IMR-90 (cell line): ENCODE measurements around the gene NDUFAB1. TPM values are rescaled to one million over a fixed set of nuclear protein-coding genes. Genes with fewer than 3 reads are reported as not detected.

Source experiments
- ATAC-seq: fragments of 200-7000 bp; cut with Tn5 transposase; 2 replicates; pipeline ENCODE4 v1.9.1; 2020; ENCODE audit warnings: low read depth, mild to moderate bottlenecking, moderate library complexity
- BruUV-seq: library from RNA; stranded (reverse); fragments of 400-500 nt; replicated peaks from 2 replicates; lab custom pipeline; 2021; lab: Mats Ljungman, UMichigan
- CTCF ChIA-PET: fragments of 300-600 bp; formaldehyde crosslinking; extraction: SDS; loops from one replicate; lab custom pipeline; 2021; ENCODE audit warnings: antibody characterized with exemption; lab: Yijun Ruan, JAX
- POLR2A ChIA-PET: fragments of 300-600 bp; sonication (Branson Sonifier 250); formaldehyde crosslinking; loops from one replicate; lab custom pipeline; 2022; ENCODE audit warnings: antibody characterized with exemption; ENCODE audit not compliant: unreplicated experiment; lab: Charles Lee
- DNase-seq: peaks from one replicate; pipeline ENCODE4 v3.0.0; 2013
- H2AFZ ChIP-seq: replicated peaks from 2 replicates; pipeline ENCODE3; 2013; ENCODE audit warnings: low read length, mild to moderate bottlenecking; ENCODE audit not compliant: poor library complexity
- H2AK5ac ChIP-seq: 2 replicates; pipeline ENCODE4 v1.6.1; 2013; ENCODE audit warnings: low read depth, low read length, inconsistent platforms
- H2AK9ac ChIP-seq: replicated peaks from 2 replicates; pipeline ENCODE3; 2013; ENCODE audit warnings: mild to moderate bottlenecking, low read depth, low read length, moderate library complexity; ENCODE audit not compliant: poor library complexity
- H2BK120ac ChIP-seq: 2 replicates; pipeline ENCODE4 v1.6.1; 2013; ENCODE audit warnings: low read depth, low read length, inconsistent platforms
- H2BK15ac ChIP-seq: 3 replicates; pipeline ENCODE4 v1.6.1; 2013; ENCODE audit warnings: low read depth, low read length, inconsistent platforms
- H2BK20ac ChIP-seq: 2 replicates; pipeline ENCODE4 v1.6.1; 2013; ENCODE audit warnings: low read depth, mild to moderate bottlenecking, inconsistent platforms, low read length, moderate library complexity
- H2BK5ac ChIP-seq: 2 replicates; pipeline ENCODE4 v1.6.1; 2013; ENCODE audit warnings: mild to moderate bottlenecking, low read depth, low read length, inconsistent platforms; ENCODE audit not compliant: poor library complexity, severe bottlenecking
- H3K14ac ChIP-seq: replicated peaks from 2 replicates; pipeline ENCODE4 v1.6.1; 2013; ENCODE audit warnings: low read depth, low read length, inconsistent platforms
- H3K18ac ChIP-seq: 2 replicates; pipeline ENCODE4 v1.6.1; 2013; ENCODE audit warnings: low read depth, low read length, control low read depth
- H3K23ac ChIP-seq: 2 replicates; pipeline ENCODE4 v1.6.1; 2013; ENCODE audit warnings: low read depth, low read length, inconsistent platforms
- H3K27ac ChIP-seq: 2 replicates; pipeline ENCODE4 v1.5.1; 2013; ENCODE audit warnings: mild to moderate bottlenecking, control low read depth, low read length; ENCODE audit not compliant: insufficient read depth
- H3K27me3 ChIP-seq: 2 replicates; pipeline ENCODE4 v1.6.1; 2013; ENCODE audit warnings: low read length; ENCODE audit not compliant: control insufficient read depth, insufficient read depth
- H3K36me3 ChIP-seq: 2 replicates; pipeline ENCODE4 v1.6.1; 2013; ENCODE audit warnings: low read length, mixed read lengths; ENCODE audit not compliant: control insufficient read depth, insufficient read depth
- H3K4ac ChIP-seq: 2 replicates; pipeline ENCODE4 v1.6.1; 2013; ENCODE audit warnings: low read depth, low read length, inconsistent platforms
- H3K4me1 ChIP-seq: 2 replicates; pipeline ENCODE4 v1.6.1; 2013; ENCODE audit warnings: low read length, mixed read lengths; ENCODE audit not compliant: control insufficient read depth, insufficient read depth
- H3K4me2 ChIP-seq: 2 replicates; pipeline ENCODE4 v1.6.1; 2013; ENCODE audit warnings: low read depth, mild to moderate bottlenecking, control low read depth, low read length, moderate library complexity
- H3K4me3 ChIP-seq: 2 replicates; pipeline ENCODE4 v1.5.1; 2013; ENCODE audit warnings: low read depth, mild to moderate bottlenecking, control low read depth, low read length, moderate library complexity; ENCODE audit not compliant: insufficient read depth
- H3K56ac ChIP-seq: 2 replicates; pipeline ENCODE4 v1.6.1; 2013; ENCODE audit warnings: low read length, inconsistent platforms; ENCODE audit not compliant: insufficient read depth; ENCODE audit errors: extremely low read depth
- H3K79me1 ChIP-seq, 2 experiments: 2 replicates each; pipeline ENCODE4 v1.6.1; 2013; ENCODE audit warnings: low read length in 2 of 2, inconsistent platforms in 1 of 2, low read depth in 1 of 2
- H3K9ac ChIP-seq: 2 replicates; pipeline ENCODE4 v1.6.1; 2013; ENCODE audit warnings: low read depth, low read length, control low read depth
- H3K9me1 ChIP-seq: 2 replicates; pipeline ENCODE4 v1.6.1; 2013; ENCODE audit warnings: low read length, inconsistent platforms; ENCODE audit not compliant: insufficient read depth
- H3K9me3 ChIP-seq: 2 replicates; pipeline ENCODE4 v1.6.1; 2013; ENCODE audit warnings: low read length; ENCODE audit not compliant: control insufficient read depth, insufficient read depth
- H4K20me1 ChIP-seq: 2 replicates; pipeline ENCODE4 v1.6.1; 2013; ENCODE audit warnings: low read length, inconsistent platforms; ENCODE audit not compliant: insufficient read depth
- H4K5ac ChIP-seq: 2 replicates; pipeline ENCODE4 v1.6.1; 2013; ENCODE audit warnings: mild to moderate bottlenecking, low read depth, low read length, control low read depth
- H4K8ac ChIP-seq, 2 experiments: 2 replicates each; pipeline ENCODE4 v1.6.1; 2013; ENCODE audit warnings: low read depth in 2 of 2, low read length in 2 of 2, control low read depth in 1 of 2, inconsistent platforms in 1 of 2
- H4K91ac ChIP-seq: 2 replicates; pipeline ENCODE4 v1.6.1; 2013; ENCODE audit warnings: low read depth, low read length, inconsistent platforms; ENCODE audit not compliant: insufficient read depth
- BHLHE40 ChIP-seq: fragments of 150-350 bp; IDR thresholded peaks from 2 replicates; pipeline ENCODE4 v1.6.1; 2016; ENCODE audit warnings: mild to moderate bottlenecking, low read depth, low read length
- CEBPB ChIP-seq: IDR thresholded peaks from 2 replicates; pipeline ENCODE4 v1.6.1; 2012; ENCODE audit warnings: low read depth, low read length, improper control_type of control experiment
- CHD1 ChIP-seq: IDR thresholded peaks from 2 replicates; pipeline ENCODE4 v1.6.1; 2012; ENCODE audit warnings: low read depth, low read length, improper control_type of control experiment
- ELK1 ChIP-seq: fragments of 150-350 bp; IDR thresholded peaks from 2 replicates; pipeline ENCODE4 v1.6.1; 2016; ENCODE audit warnings: low read depth, mild to moderate bottlenecking, low read length, moderate library complexity, borderline replicate concordance
- FOS ChIP-seq: fragments of 150-350 bp; IDR thresholded peaks from 2 replicates; pipeline ENCODE4 v1.6.1; 2016; ENCODE audit warnings: low read depth, low read length
- MAFK ChIP-seq: IDR thresholded peaks from 2 replicates; pipeline ENCODE4 v1.6.1; 2012; ENCODE audit warnings: low read depth, low read length, improper control_type of control experiment
- MAZ ChIP-seq: IDR thresholded peaks from 2 replicates; pipeline ENCODE4 v1.6.1; 2012; ENCODE audit warnings: low read depth, mild to moderate bottlenecking, low read length, improper control_type of control experiment, moderate library complexity, borderline replicate concordance
- NFE2L2 ChIP-seq: fragments of 150-350 bp; IDR thresholded peaks from 2 replicates; pipeline ENCODE4 v1.6.1; 2016; ENCODE audit warnings: low read depth, mild to moderate bottlenecking, low read length
- POLR2A ChIP-seq: IDR thresholded peaks from 2 replicates; pipeline ENCODE4 v1.6.1; 2012; ENCODE audit warnings: mild to moderate bottlenecking, low read depth, low read length
- RAD21 ChIP-seq: IDR thresholded peaks from 2 replicates; pipeline ENCODE4 v1.6.1; 2012; ENCODE audit warnings: low read length, improper control_type of control experiment
- RCOR1 ChIP-seq: IDR thresholded peaks from 2 replicates; pipeline ENCODE4 v1.6.1; 2012; ENCODE audit warnings: mild to moderate bottlenecking, low read length, improper control_type of control experiment; ENCODE audit not compliant: insufficient replicate concordance
- RFX5 ChIP-seq: IDR thresholded peaks from 2 replicates; pipeline ENCODE4 v1.8.0; 2012; ENCODE audit warnings: low read depth, mild to moderate bottlenecking, low read length, moderate library complexity
- SMC3 ChIP-seq: fragments of 150-350 bp; IDR thresholded peaks from 2 replicates; pipeline ENCODE4 v1.6.1; 2016; ENCODE audit warnings: low read depth, mild to moderate bottlenecking, antibody characterized with exemption, low read length, moderate library complexity
- WGBS, 2 experiments: methylation state at CpG; one replicate each; pipeline versions ENCODE4 v1.1.5 to v1.1.7; 2013; ENCODE audit warnings: missing lambda C conversion rate in 2 of 2; ENCODE audit not compliant: insufficient read length in 1 of 2; ENCODE audit errors: extremely low coverage in 2 of 2; 5-methylcytosine and 5-hydroxymethylcytosine counted together
- dilution Hi-C: fragments of 300-500 bp; cut with HindIII; formaldehyde crosslinking; loops from one replicate; pipeline ENCODE4 v1.14.3; 2018; ENCODE audit warnings: low sequenced_read_pairs; ENCODE audit not compliant: unreplicated experiment
- in situ Hi-C: fragments of 300-500 bp; cut with MboI; formaldehyde crosslinking; loops from 3 replicates; pipeline ENCODE4 v1.14.3; 2019; ENCODE audit warnings: low sequenced_read_pairs, inconsistent platforms, mixed read lengths
- intact Hi-C: fragments of 100-400 bp; cut with micrococcal nuclease; formaldehyde crosslinking; loops from 2 replicates; pipeline ENCODE4 v1.10.0; 2022
- polyA plus RNA-seq, 3 experiments: library from polyadenylated mRNA; depleted of rRNA; stranded (reverse); fragments of >200 nt; gene quantifications; 2 replicates each; pipeline ENCODE4 v1.2.3, GENCODE V29; 2012; ENCODE audit warnings: low replicate concordance in 1 of 3
- total RNA-seq: library from RNA; depleted of rRNA; stranded (reverse); fragments of >200 nt; gene quantifications from 2 replicates; pipeline ENCODE4 v1.2.3, GENCODE V29; 2012
- TF ChIP-seq, protein P1 (sequence below): fragments of 150-350 bp; IDR thresholded peaks from 2 replicates; pipeline ENCODE4 v1.6.1; 2017; ENCODE audit warnings: mild to moderate bottlenecking, antibody characterized with exemption, low read length, low read depth
- TF ChIP-seq, protein P2 (sequence below): conservative IDR thresholded peaks from 2 replicates; pipeline ENCODE4 v1.5.1; 2012; ENCODE audit warnings: mild to moderate bottlenecking, low read depth, low read length, improper control_type of control experiment

NDUFAB1 gene
- total and polyA plus RNA-seq, 2 of the 4 experiments (the other 2 are of a cell fraction), result 117 to 146 TPM

DNA sequence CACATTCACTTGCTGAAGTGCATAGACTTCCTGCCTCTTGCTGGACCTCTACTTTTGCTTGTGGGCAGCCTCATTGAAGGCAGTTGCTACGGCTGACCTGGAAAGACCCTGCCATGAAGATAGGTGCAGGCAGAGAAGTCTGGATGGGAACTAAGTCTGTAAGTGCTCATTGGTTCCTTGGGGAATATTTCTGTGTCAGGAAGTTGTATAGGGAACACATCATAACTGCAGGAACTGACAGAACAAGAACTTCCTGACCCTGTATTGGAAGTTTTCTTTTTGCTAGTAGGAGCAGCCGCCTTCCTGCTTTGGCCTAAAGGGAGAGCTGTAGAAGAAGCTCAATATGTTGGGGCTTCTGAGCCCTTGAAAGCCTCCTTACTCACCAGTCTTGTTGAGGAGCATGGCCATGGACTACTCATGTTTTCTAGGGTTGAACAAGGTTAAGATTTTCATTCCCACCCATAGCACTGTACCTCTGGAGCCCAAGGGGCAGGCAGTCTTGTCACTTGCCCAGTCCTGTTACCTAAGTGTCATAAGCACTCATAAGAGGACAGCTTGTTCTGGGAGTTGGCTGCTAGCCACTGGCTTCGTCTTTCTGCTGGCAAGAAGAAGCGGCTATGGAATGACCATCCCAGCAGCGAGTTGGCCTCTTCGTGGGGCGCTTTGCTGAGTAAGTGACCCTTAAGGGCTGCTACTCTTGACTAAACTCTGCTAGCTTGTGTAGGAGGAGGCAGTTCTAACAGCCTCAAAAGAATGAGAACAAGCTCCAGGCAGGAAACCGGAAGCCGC is 31.3 kb downstream of the NDUFAB1 start:
- H3K9me3 ChIP-seq, result no peaks in the 10 kb centered on the region
- H4K20me1 ChIP-seq, result peaks cover 14% of the 10 kb centered on the region; the same call in 1 of the 2 replicates
- no peak overlapping the region for H4K91ac ChIP-seq
- H2AK5ac ChIP-seq, result no peak overlapping the region
- no peak overlapping the region for H4K5ac ChIP-seq
- H3K9me1 ChIP-seq, result peaks cover 3% of the 10 kb centered on the region; the same call in 1 of the 2 replicates
- DNase-seq, result no peak
- H2BK5ac ChIP-seq, result no peak overlapping the region
- in situ Hi-C loops, result no loop called here
- H2BK20ac ChIP-seq, result no peak overlapping the region
- no peak overlapping the region for H4K8ac ChIP-seq
- ATAC-seq, result no peak
- peaks cover 42 to 46% of the 10 kb centered on the region in 2 experiments for H3K79me1 ChIP-seq
- H3K4me3 ChIP-seq, result no peak overlapping the region
- no peak overlapping the region for H3K14ac ChIP-seq
- H3K4me1 ChIP-seq, result no peaks in the 10 kb centered on the region
- no peaks in the 10 kb centered on the region for H3K27me3 ChIP-seq
- intact Hi-C loops, result no loop called here
- no peak overlapping the region for H3K4me2 ChIP-seq
- peaks cover 79% of the 10 kb centered on the region for H3K36me3 ChIP-seq
- H2BK120ac ChIP-seq, result no peak overlapping the region
- ChIA-PET POLR2A (no interaction called here), CTCF (no interaction called here)
- H3K18ac ChIP-seq, result no peak overlapping the region
- H3K56ac ChIP-seq, result no peak overlapping the region
- no TSS peak for BruUV-seq
- no peak overlapping the region for H2AFZ ChIP-seq
- H3K23ac ChIP-seq, result no peak overlapping the region
- H3K27ac ChIP-seq, result no peak overlapping the region
- 100% methylated on average over 1 of the region's 9 CpGs; no CpG with 5 or more reads in 1 of the 2 experiments for WGBS, 2 experiments
- H3K4ac ChIP-seq, result no peak overlapping the region
- H2BK15ac ChIP-seq, result no peak overlapping the region
- no peak overlapping the region for H2AK9ac ChIP-seq
- dilution Hi-C loops, result no loop called here
- no peak overlapping the region for H3K9ac ChIP-seq
- no peak for TF ChIP-seq CHD1
- no peak for TF ChIP-seq RAD21
- no peak for TF ChIP-seq ELK1
- no peak for TF ChIP-seq MAFK
- no peak for TF ChIP-seq SMC3
- TF ChIP-seq, protein P1, sequence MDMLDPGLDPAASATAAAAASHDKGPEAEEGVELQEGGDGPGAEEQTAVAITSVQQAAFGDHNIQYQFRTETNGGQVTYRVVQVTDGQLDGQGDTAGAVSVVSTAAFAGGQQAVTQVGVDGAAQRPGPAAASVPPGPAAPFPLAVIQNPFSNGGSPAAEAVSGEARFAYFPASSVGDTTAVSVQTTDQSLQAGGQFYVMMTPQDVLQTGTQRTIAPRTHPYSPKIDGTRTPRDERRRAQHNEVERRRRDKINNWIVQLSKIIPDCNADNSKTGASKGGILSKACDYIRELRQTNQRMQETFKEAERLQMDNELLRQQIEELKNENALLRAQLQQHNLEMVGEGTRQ, result no peak
- TF ChIP-seq RFX5, result no peak
- no peak for TF ChIP-seq POLR2A
- no peak for TF ChIP-seq NFE2L2
- no peak for TF ChIP-seq MAZ
- TF ChIP-seq, protein P2, sequence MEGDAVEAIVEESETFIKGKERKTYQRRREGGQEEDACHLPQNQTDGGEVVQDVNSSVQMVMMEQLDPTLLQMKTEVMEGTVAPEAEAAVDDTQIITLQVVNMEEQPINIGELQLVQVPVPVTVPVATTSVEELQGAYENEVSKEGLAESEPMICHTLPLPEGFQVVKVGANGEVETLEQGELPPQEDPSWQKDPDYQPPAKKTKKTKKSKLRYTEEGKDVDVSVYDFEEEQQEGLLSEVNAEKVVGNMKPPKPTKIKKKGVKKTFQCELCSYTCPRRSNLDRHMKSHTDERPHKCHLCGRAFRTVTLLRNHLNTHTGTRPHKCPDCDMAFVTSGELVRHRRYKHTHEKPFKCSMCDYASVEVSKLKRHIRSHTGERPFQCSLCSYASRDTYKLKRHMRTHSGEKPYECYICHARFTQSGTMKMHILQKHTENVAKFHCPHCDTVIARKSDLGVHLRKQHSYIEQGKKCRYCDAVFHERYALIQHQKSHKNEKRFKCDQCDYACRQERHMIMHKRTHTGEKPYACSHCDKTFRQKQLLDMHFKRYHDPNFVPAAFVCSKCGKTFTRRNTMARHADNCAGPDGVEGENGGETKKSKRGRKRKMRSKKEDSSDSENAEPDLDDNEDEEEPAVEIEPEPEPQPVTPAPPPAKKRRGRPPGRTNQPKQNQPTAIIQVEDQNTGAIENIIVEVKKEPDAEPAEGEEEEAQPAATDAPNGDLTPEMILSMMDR, result no peak
- no peak for TF ChIP-seq CEBPB
- TF ChIP-seq RCOR1, result no peak
- TF ChIP-seq FOS, result no peak
- no peak for TF ChIP-seq BHLHE40
